T-helper 1 cell treated with Interleukin-12 subunit alpha and Interleukin-12 subunit beta and Interleukin-4 antibody, amounts not matched to agents 30 μg/mL and 1 μg/mL, for 36 hours (primary cell): ENCODE data around the gene CRLF3.
"Not testable (repeated sequence)": the region's sequence is repeated elsewhere in the genome, so short reads cannot be mapped to it uniquely, and the experiment has no call there.

Experiments
- H3K27ac Mint-ChIP-seq: one replicate; pipeline ENCODE4 v1.8.0; 2021; ENCODE audit warnings: mild to moderate bottlenecking, mixed read lengths
- H3K27me3 Mint-ChIP-seq: one replicate; pipeline ENCODE4 v1.8.0; 2021; ENCODE audit warnings: low read depth, mixed read lengths
- H3K36me3 Mint-ChIP-seq: one replicate; pipeline ENCODE4 v1.8.0; 2021; ENCODE audit warnings: low read depth, mixed read lengths
- H3K4me1 Mint-ChIP-seq: one replicate; pipeline ENCODE4 v1.8.0; 2021; ENCODE audit warnings: low read depth, mixed read lengths
- H3K4me3 Mint-ChIP-seq: one replicate; pipeline ENCODE4 v1.8.0; 2021; ENCODE audit warnings: mild to moderate bottlenecking, moderate library complexity, mixed read lengths
- H3K9me3 Mint-ChIP-seq: one replicate; pipeline ENCODE4 v1.8.0; 2021; ENCODE audit warnings: mixed read lengths

Gene CRLF3

DNA sequence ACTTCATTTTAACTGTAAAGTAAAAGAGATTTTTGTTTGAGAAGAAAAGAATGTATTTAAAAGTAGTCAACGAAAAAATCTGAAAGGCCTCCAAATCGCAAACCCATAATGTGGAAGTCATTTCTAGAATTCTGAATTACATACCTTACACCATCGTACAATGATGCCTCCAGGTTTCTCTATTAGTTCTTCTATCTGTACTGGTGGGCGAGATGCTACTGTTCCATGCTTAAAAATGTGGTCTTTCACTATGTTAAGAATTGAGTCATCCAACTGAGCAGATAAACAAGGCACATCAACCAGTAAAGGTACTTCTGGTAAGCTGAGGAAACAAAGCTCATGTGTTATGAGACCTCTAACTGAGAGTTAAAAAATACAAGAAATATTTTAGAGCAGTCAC lies 28.5 kb downstream of the CRLF3 start:
- H3K27ac Mint-ChIP-seq, result peak overlapping the region; percentile 69
- no peak overlapping the region for H3K4me3 Mint-ChIP-seq
- H3K9me3 Mint-ChIP-seq, result no peaks in the 10 kb centered on the region
- no peaks in the 10 kb centered on the region for H3K27me3 Mint-ChIP-seq
- peaks cover 34% of the 10 kb centered on the region for H3K36me3 Mint-ChIP-seq
- peaks cover 7% of the 10 kb centered on the region for H3K4me1 Mint-ChIP-seq

DNA sequence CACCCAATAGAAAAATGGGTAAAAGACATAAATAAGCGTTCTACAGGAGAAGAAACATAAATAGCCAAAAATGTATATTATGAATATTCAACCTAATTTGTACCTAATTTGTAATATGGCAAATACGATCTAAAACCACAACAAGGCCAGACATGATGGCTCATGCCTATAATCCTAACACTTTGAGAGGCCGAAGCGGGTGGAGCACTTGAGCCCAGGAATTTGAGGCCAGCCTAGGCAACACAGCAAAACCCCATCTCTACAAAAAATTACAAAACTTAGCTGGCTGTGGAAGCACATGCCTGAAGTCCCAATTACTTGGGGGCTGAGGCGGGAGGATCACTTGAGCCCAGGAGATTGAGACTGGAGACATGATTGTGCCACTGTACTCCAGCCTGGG lies 30.1 kb downstream of the CRLF3 start:
- peaks cover 37% of the 10 kb centered on the region for H3K36me3 Mint-ChIP-seq
- no peaks in the 10 kb centered on the region for H3K9me3 Mint-ChIP-seq
- peaks cover 15% of the 10 kb centered on the region for H3K4me1 Mint-ChIP-seq
- peak overlapping the region; percentile 1 for H3K27ac Mint-ChIP-seq
- H3K27me3 Mint-ChIP-seq, result no peaks in the 10 kb centered on the region
- no peak overlapping the region for H3K4me3 Mint-ChIP-seq

DNA sequence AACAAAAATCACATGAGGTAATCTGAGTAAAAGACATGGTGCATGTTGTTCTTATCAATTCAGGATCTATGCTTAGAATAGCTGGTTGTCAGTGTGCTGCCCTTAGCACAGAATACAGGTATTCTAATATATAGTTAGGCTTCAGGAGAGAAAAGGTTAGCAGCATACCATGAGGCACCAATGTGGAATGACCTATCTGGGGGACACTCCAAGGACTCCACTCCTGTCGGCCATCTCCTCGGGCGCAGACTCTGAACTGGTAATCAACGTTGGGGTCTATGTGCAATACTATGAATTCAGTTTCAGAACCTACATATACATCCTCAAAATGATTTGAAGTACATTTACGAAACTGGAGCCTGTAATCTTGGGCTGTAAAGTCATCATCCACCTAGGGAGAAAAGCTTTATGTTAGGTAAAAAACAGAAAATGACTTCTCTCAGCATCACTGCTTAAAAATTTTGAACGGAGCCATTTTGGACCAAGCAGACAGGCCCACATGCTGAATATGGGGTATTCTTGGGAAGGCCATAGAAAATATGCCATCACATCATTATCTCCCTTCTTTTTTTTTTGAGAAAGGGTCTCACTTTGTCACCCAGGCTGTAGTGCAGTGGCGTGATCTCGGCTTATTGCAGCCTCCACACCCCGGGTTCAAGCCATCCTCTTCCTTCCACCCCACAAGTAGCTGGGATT lies 31.1 kb downstream of the CRLF3 start:
- Mint-ChIP-seq H3K27me3 (no peaks in the 10 kb centered on the region), H3K36me3 (peaks cover 42% of the 10 kb centered on the region), H3K4me1 (peaks cover 18% of the 10 kb centered on the region), H3K4me3 (no peak overlapping the region), H3K27ac (no peak overlapping the region), H3K9me3 (no peaks in the 10 kb centered on the region)

DNA sequence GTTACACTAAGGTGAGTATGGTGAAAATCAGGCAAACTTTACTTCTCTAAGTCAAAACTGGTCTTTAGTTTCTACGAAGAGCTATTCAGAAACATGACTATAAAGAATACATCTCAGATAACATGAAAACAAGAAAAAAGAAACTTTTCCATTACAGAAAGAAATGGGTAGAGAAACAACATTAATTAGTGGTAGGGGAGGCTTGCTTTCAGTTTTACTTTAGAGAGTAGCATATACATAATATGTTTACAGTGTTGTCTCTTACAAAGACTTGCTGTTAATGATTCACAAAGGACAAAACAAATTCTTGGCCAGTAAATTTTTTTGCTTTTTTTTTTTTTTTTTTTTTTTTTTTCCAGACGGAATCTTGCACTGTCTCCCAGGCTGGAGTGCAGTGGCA lies 34.2 kb downstream of the CRLF3 start:
- H3K4me1 Mint-ChIP-seq, result peaks cover 13% of the 10 kb centered on the region
- peak overlapping the region; percentile 27 for H3K4me3 Mint-ChIP-seq
- H3K27me3 Mint-ChIP-seq, result no peaks in the 10 kb centered on the region
- peaks cover 36% of the 10 kb centered on the region for H3K36me3 Mint-ChIP-seq
- no peaks in the 10 kb centered on the region for H3K9me3 Mint-ChIP-seq
- H3K27ac Mint-ChIP-seq, result peak overlapping the region; percentile 83

DNA sequence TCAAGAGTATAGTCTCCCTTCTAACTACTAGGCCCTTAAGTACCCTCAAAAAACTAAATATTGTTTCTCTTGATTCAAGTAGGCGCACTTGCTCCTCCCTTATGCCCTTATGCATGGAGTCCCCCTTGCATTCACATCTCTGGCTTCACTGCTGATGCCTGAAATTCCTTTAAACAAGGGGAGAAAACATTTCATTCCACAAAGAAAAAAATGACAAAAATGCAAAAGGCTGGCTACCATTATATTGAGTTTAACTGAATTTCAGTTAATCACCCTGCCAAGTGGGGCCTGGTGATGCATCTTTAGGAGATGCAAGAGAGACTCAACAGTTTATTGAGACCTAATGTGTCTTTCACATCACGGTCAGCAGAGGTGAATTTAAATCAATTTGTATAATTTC lies 35.6 kb downstream of the CRLF3 start:
- Mint-ChIP-seq H3K27me3 (no peaks in the 10 kb centered on the region), H3K27ac (peak overlapping the region; percentile 83), H3K9me3 (no peaks in the 10 kb centered on the region), H3K4me1 (peaks cover 13% of the 10 kb centered on the region), H3K36me3 (peaks cover 35% of the 10 kb centered on the region), H3K4me3 (no peak overlapping the region)

DNA sequence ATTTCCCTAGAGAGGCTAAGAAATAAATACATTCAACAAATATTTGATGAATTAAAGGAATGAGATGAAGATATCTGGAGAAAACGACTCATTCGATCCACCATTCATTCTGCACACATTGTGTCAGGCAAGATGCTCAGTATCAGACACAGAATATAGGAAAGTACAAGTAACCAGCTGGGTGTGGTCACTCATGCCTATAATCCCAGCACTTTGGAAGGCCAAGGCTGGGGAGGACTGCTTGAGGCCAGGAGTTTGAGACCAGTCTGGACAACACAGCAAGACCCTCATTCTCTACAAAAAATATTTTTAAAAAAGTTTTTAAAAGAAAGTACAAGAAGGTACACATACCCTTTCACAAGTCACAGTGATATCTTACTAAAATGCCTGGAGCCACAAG lies 42.3 kb downstream of the CRLF3 start:
- Mint-ChIP-seq H3K4me1 (peaks cover 11% of the 10 kb centered on the region), H3K27ac (peak overlapping the region; percentile 20), H3K4me3 (no peak overlapping the region), H3K9me3 (no peaks in the 10 kb centered on the region), H3K27me3 (no peaks in the 10 kb centered on the region), H3K36me3 (peaks cover 21% of the 10 kb centered on the region)

DNA sequence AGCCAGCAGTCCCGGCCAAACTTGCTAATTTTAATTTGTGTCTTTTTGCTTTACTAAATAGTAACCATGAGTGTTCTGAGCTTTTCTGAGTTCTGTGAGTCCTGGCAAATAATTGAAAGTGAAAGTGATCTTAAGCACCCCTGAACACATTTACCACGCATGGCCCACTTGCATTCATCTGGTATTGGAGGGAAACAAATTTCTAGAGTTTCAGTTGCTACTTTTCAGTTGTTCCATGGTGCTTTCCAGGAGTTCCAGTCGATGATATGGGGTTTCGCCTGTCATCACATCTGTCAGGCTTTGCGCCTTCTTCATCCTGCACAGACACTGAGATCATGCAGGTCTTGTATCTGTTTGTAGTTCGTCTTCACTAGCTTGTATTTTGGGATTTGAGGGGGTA lies 44.1 kb downstream of the CRLF3 start:
- peaks cover 17% of the 10 kb centered on the region for H3K36me3 Mint-ChIP-seq
- no peaks in the 10 kb centered on the region for H3K27me3 Mint-ChIP-seq
- H3K4me3 Mint-ChIP-seq, result no peak overlapping the region
- H3K9me3 Mint-ChIP-seq, result no peaks in the 10 kb centered on the region
- H3K4me1 Mint-ChIP-seq, result peaks cover 11% of the 10 kb centered on the region
- peak overlapping the region; percentile 62 for H3K27ac Mint-ChIP-seq

DNA sequence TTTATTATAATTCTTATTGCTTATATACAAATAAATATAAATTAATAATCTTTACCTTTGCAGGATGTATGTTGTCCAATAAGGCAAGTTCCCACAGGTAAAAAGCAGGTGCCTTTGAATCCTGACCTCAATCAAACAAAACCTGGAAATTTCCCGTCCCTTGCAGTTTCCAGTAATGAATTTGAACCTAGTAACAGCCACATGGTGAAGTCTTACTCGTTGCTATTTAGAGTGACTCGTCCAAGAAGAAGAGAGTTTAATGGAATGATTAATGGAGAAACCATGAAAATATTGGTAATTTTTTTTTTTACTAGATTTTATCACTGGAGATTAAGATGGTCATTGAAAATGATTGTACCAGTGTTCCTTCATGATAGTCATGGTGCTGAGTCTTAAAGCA lies 55.7 kb downstream of the CRLF3 start:
- H3K4me3 Mint-ChIP-seq, H3K9me3 Mint-ChIP-seq, H3K27me3 Mint-ChIP-seq, H3K4me1 Mint-ChIP-seq, H3K27ac Mint-ChIP-seq: not testable (repeated sequence)
- peaks cover 17% of the 10 kb centered on the region for H3K36me3 Mint-ChIP-seq

DNA sequence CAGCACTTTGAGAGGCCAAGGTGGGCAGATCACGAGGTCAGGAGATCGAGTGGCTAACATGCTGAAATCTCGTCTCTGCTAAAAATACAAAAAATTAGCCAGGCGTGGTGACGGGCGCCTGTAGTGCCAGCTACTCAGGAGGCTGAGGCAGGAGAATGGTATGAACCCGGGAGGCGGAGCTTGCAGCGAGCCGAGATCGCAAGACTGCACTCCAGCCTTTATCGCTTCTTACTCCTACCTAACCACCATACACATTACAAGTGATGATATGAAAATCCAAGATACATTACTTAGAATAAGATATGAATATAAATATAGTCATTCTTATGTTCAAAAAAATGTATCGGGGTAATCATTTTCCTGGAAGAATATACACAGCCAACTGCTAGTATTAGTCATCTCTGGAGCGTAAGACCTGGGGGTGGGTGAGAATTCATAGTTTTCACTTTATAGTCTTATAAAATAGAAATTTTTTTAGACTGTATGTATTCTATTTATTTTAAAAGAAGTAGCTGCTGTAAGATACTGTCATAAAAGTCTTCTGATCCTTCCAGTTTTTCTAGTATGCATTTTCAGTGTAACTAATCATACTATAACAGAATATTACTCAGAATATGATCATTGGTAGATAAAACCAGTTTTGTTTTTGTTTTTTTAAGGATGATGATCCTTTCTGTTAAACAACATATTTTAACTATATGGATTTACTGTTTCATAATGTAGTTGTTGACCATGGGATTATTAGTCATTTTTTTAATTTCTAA lies 56.7 kb downstream of the CRLF3 start:
- H3K9me3 Mint-ChIP-seq, H3K27ac Mint-ChIP-seq, H3K27me3 Mint-ChIP-seq, H3K4me3 Mint-ChIP-seq, H3K4me1 Mint-ChIP-seq: not testable (repeated sequence)
- peaks cover 17% of the 10 kb centered on the region for H3K36me3 Mint-ChIP-seq

DNA sequence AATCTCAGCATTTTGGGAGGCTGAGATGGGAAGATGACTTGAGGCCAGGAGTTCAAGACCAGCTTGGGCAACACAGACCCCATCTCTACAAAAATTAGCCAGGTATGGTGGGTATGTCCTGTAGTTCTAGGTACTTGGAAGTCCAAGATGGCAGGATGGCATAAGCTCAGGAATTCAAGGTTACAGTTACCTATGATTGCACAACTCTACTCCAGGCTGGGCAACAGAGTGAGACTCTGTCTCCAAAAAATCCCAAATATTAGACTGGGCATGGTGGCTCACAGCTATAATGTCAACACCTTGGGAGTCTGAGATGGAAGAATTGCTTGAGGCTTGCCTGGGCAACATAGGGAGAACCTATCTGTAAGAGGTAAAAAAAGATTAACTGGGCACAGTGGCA lies 63.4 kb downstream of the CRLF3 start:
- Mint-ChIP-seq H3K27me3 (no peaks in the 10 kb centered on the region), H3K4me3 (no peak overlapping the region), H3K4me1 (peaks cover 6% of the 10 kb centered on the region), H3K9me3 (no peaks in the 10 kb centered on the region), H3K27ac (peak overlapping the region; percentile 41), H3K36me3 (peaks cover 13% of the 10 kb centered on the region)

DNA sequence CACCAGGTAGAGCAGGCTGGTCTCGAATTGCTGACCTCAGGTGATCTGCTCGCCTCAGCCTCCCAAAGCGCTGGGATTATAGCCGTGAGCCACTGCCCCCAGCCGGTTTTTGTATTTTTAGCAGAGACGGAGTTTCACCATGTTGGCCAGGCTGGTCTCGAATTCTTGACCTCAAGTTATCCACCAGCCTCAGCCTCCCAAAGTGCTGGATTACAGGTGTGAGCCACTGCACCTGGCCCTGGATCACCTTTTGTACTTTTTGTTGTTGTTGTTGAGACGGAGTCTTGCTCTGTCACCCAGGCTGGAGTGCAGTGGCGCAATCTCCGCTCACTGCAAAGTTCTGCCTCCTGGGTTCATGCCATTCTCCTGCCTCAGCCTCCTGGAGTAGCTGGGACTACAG lies 71.2 kb downstream of the CRLF3 start:
- H3K4me3 Mint-ChIP-seq, H3K27me3 Mint-ChIP-seq, H3K9me3 Mint-ChIP-seq, H3K4me1 Mint-ChIP-seq, H3K27ac Mint-ChIP-seq: not testable (repeated sequence)
- H3K36me3 Mint-ChIP-seq, result peaks cover 15% of the 10 kb centered on the region

DNA sequence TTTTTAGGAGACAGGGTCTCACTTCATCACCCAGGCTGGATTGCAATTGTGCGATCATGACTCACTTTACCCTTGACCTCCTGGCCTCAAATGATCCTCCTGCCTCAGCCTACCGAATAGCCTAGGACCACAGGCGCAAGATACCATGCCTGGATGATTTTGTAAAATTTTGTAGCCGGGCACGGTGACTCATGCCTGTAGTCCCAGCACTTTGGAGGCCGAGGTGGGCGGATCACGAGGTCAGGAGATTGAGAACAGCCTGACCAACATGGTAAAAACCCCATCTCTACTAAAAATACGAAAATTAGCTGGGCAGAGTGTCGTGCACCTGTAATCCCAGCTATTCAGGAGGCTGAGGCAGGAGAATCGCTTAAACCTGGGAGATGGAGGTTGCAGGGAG lies 73.5 kb downstream of the CRLF3 start:
- peaks cover 16% of the 10 kb centered on the region for H3K36me3 Mint-ChIP-seq
- H3K27me3 Mint-ChIP-seq, H3K9me3 Mint-ChIP-seq, H3K27ac Mint-ChIP-seq, H3K4me1 Mint-ChIP-seq, H3K4me3 Mint-ChIP-seq: not testable (repeated sequence)

DNA sequence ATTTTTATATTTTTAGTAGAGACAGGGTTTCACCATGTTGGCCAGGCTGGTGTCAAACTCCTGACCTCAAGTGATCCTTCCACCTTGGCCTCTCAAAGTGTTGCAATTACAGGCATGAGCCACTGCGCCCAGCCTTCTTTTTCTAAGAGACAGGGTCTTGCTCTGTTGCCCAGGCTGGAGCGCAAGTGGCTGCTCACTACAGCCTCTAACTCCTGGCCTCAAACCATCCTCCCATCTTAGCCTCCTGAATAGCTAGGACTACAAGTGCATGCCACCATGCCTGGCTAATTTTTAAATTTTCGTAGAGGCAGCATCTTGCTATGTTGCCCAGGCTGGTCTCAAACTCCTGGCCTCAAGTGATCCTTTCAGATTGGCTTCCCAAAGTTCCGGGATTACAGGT lies 76.9 kb downstream of the CRLF3 start:
- H3K36me3 Mint-ChIP-seq, result peaks cover 14% of the 10 kb centered on the region
- not testable (repeated sequence) for H3K27me3 Mint-ChIP-seq, H3K9me3 Mint-ChIP-seq, H3K4me3 Mint-ChIP-seq, H3K4me1 Mint-ChIP-seq, H3K27ac Mint-ChIP-seq

DNA sequence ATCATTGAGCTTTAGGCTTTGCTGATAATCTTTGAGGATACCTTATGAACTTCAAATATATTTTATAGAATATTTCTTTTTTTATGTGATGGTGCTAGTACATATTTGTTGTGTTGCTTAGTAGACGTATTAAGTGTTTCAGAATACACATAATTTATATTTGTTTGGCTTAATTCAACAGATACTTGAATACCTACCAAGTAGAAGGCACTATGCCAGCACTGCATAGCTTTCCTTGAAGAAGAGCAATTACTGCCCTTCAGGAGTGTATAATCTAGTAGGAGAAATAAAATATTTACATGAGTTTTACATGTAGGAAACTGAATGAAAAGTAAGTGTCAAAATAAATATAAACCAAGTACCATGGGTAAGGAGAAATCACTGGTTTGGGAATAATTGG lies 81.8 kb downstream of the CRLF3 start:
- not testable (repeated sequence) for H3K27me3 Mint-ChIP-seq, H3K27ac Mint-ChIP-seq, H3K4me3 Mint-ChIP-seq, H3K9me3 Mint-ChIP-seq
- Mint-ChIP-seq H3K4me1 (peaks cover 13% of the 10 kb centered on the region), H3K36me3 (peaks cover 15% of the 10 kb centered on the region)

DNA sequence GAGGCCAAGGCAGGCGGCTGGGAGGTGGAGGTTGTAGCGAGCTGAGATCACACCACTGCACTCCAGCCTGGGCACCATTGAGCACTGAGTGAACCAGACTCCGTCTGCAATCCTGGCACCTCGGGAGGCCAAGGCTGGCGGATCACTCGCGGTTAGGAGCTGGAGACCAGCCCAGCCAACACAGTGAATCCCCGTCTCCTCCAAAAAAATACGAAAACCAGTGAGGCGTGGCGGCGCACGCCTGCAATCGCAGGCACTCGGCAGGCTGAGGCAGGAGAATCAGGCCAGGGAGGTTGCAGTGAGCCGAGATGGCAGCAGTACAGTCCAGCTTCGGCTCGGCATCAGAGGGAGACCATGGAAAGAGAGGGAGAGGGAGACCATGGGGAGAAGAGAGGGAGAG lies 88.1 kb downstream of the CRLF3 start:
- H3K27ac Mint-ChIP-seq, H3K9me3 Mint-ChIP-seq, H3K4me3 Mint-ChIP-seq, H3K27me3 Mint-ChIP-seq: not testable (repeated sequence)
- Mint-ChIP-seq H3K36me3 (peaks cover 18% of the 10 kb centered on the region), H3K4me1 (peaks cover 25% of the 10 kb centered on the region)
